Activated effector memory CD4-positive, alpha-beta T cell treated with anti-CD3 and anti-CD28 coated beads, Interleukin-2, amount 50 U/mL, for 16 hours (primary cell): ENCODE results near the gene LSM10.

Source experiments
- DNase-seq: peaks from one replicate; pipeline ENCODE4 v3.0.0-alpha.2; 2020

LSM10 gene

GRCh38 chr1:36382231-36382630 is 15.5 kb downstream of the LSM10 start:
- DNase-seq: no peak

DNA sequence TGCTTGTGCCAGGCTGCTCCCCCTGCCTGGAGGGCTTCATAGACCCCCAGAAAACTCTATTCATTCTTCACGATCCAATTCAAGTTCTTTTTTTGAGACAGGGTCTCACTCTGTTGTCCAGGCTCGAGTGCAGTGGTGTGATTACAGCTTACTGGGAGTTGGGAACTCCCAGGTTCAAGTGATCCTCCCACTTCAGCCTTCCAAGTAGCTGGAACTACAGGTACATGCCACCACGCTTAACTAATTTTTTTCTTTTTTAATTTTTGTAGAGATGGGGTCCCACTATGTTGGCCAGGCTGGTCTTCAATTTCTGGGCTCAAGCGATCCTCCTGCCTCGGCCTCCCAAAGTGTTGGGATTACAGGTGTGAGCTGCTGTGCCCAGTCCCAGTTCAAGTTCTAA is 16.3 kb downstream of the LSM10 start:
- no peak for DNase-seq

DNA sequence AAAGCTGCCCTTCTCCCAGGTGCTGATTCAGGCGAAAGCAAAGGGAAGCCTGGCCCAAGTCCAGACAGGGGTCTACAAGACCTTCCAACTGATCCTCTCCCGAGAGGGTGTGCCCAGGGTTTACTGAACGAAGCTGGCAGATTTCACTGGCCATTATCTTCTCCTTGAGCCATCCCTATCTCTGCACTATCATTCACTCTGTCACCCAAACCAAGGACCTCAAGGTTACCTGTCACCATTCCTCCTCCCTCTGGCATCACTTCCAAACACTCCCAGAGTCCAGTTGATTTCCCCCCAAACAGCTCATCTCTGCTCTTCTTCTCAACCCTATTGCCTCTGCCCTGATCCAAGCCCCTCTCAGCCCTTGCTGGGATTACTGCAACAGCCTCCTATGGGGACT is 16.9 kb downstream of the LSM10 start:
- DNase-seq: no peak

- no peak for DNase-seq
Observed at GRCh38 chr1:36380143-36380619, 17.5 kb downstream of the LSM10 start.

GRCh38 chr1:36377791-36378492 is 19.8 kb downstream of the LSM10 start:
- no peak for DNase-seq

- no peak for DNase-seq
Observed at GRCh38 chr1:36372617-36373016, 25.1 kb downstream of the LSM10 start.

DNA sequence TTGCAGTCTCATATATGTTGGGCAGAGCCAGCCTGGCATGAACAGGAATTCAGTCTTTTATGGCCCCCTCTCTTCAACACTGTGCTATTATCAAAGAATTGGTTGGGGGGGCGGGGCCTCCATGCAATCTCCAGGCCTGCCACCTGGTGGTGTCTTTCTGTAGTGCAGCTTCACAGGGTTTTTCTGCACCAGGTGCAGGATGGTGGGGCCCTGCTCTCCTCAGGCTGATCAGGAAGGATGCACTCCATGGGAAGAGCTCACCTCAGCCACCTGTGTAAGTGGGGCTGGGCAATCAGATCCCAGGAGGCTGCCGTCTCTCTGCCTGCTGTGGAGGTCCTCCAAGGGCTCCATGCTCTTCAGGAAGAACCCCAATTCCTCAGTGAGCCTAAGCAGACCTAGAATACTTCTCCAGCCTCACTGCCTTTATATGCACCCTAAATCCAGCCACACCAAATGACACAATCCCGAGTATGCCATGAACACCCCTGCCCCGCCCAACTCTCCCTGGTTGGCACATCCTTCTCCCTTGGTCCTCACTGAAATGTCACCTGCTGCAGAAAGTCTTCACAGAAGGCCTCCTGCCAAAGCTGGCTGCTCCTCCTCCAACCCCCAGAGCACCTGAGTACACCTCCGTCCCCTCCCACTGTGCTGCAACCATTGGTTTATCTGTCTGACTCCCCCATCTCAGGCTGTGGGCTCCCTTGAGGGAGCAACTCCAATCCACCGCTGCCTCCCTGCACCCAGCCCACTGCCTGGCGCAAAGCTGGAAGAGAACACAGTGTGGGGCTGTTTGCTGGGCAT is 28.4 kb downstream of the LSM10 start:
- DNase-seq: peak; percentile 94

DNA sequence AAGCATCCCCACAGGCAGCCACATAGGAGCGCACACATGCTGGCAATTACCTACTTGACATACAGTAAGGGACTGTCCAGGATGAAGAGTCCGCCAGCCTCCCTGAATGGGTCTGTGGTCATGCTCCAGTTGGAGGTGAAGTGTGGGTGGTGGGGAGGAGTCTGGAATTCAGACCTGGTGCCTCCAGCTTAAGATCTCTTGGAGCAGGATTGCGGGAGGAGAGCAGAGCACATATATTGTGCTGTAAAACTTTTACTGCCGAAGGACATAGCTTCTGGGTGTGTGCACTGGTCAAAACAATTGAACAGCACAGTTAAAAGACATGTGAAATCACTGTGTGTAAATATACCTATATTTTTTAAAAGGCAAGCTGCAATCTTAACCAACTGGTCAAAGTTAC is 29.9 kb downstream of the LSM10 start:
- DNase-seq: no peak

DNA sequence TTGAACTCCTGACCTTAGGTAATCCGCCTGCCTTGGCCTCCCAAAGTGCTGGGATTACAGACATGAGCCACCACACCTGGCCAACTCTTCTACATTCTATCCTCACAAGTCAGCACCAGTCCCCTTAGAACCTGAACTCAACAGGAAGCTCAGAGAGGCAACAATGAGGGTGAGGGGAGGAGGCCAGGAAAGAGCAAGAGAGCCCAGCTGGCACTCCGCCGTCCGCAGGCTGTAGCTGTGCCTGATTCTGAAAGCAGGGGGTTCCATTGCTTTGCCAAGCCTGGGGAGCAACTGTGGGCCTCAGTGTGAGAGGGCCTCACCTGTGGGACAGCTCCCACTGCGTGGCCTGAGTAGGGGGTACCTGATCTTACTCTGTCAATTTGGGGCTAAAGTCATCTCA is 30.6 kb downstream of the LSM10 start:
- no peak for DNase-seq

DNA sequence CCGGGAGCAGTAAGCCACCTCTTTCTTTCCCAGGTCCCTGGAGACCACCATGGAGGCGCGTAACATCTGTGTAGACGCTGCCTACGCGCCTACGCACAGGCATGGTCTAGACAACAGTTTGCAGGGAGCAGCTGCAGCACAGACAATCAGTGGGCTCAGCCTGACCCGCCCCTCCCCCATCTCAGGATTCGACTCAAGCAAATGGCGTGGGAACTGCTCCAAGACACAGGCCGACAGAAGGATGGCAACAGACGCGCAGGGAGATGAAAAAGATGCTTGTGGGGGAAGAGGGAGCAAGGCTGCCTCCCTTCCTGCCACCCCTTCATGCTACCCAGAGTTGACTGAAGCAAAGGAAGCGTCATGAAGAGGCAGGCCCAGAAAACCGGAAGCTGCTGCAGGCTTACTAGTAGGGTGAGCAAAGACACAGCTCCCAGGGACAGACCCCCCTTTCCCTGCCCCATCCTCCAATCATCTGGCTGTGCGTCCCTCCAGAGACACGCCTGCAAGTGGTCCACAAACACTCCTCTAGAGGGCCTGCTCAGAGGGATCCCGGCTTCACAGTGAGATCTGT is 31.5 kb downstream of the LSM10 start:
- peak; percentile 79 for DNase-seq

DNA sequence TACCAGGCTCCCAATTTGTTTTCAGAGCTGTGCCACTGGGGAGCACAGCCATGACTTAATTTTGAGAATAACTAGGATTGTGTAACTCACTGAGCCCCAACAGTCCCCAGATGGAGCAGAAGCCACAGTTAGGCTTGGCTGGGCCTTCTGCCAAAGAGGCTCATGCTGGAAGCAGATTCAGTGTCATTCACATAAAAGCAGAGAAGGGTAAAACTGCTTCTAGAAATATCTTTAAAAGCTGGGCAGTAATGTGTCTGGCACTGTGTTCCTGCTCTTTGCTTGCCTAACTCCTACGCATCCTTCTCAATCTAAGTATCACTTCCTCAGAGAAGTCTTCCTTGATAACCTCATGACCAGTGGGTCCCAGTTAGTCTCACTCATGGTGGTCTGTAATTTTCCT is 32.3 kb downstream of the LSM10 start:
- DNase-seq: no peak

DNA sequence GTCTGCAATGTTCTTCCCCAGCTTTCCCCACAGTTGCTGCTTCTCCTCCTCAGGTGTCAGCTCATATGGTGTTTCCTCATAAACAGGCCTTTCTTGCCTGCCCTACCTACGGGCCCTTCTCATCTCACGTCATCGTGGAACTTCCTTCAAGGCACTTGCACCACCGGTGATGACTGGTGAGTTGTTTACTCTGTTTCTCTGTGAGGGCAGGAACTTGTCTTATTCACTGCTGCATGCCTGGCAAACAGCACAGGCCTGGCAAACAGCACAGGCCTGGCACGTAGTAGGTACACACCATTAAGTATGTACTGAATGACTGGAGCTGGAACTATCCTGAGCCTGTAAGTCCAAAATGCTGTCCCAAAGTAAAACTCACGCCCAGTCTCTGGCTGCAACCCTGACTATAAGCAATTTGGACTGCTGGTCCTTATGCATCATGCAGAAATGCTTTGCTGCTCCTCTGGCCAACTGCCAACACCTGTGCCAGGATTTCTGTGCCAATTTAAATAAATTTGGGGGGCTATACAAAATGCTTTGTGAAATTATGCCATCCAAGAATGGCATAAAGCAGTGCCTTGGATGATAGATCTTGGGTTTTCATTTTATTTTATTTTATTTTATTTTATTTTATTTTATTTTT is 37.7 kb downstream of the LSM10 start:
- no peak for DNase-seq

GRCh38 chr1:36359383-36359782 is 38.3 kb downstream of the LSM10 start:
- DNase-seq: no peak

- DNase-seq: no peak
Observed at GRCh38 chr1:36358514-36359084, 39.1 kb downstream of the LSM10 start.

GRCh38 chr1:36355811-36356210 is 41.9 kb downstream of the LSM10 start:
- no peak for DNase-seq

GRCh38 chr1:36354486-36354885 is 43.2 kb downstream of the LSM10 start:
- DNase-seq: no peak

DNA sequence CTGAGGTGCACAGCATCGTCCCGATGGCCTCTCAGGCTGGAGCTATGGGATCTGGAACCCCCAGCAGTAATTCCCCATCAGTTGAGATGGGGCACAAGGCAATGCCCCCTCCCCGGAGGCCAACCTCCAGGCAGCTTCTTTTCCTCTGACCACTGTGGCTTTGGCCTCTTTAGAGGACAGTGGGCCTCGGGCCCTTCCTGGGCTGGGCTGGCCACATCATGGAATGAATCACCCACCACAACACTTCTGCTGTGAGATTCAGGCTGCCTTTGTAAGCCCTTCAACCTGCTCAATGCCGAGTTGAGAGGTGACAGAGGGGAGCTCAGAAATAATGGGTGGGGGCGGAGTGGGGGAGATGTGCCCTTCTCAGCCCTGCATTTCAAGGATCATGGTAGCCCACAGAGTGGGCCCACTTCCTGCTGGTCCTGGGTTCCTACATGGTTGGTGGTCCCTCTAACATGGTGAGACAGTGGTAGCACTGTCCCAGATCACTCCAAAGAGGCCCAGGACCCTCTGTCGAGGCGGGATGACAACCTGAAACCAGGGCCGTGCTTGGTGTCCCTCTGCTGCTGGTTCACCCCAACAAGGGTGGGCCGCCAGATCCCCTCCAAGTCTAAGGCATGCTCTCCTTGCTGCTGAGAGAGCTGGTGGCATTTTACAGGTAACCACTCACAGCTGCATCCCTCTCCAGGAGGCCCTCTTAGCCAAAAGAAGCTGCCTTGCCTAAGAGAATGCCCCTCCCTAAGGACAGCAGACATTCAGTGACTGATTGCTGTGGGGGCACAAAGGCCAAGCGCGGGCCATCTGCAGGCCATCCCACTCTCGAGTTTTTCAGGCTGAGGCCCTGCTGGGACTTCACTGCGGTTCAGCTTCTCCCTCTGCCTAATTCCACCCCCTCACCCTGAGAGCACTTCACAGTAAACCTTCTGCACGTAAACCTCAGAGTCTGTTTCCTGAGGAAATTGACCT is 44.5 kb downstream of the LSM10 start:
- DNase-seq: no peak

DNA sequence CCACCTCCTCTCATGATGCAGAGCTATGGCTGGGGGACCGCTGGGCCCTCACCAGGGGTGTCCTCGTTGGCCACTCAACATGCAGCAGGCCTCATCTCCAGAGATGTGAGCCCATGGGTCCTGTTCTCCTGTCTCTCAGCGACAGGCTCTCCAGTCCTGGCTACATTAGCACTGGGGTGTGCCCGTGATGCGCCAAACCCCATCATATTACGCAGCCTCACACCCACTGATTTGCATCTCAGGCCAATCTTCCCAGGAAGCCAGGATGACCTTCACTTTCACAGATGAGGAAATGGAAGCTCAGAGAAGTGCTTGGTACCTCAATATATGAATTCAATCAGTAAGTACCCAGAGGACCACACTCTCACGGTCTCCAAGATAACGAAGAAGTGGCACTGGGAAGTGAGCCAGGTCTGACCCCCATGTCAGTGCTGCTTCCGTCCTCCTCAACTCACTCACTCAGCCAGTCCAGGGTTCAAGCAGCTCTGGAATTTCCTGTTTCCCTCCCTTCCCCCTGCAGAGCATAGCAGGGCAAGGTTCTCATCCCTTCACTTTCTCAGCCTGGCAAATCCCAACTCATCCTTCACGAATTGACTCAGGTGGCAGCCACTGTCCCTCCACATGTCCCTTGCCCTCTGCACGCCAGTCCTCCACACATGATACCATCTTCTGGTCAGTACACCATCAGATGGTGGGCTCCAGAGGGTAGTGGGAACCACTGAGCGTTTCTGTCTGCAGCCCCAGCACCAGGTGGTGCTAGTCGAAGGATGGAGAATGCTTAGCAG is 45.4 kb downstream of the LSM10 start:
- DNase-seq: no peak

DNA sequence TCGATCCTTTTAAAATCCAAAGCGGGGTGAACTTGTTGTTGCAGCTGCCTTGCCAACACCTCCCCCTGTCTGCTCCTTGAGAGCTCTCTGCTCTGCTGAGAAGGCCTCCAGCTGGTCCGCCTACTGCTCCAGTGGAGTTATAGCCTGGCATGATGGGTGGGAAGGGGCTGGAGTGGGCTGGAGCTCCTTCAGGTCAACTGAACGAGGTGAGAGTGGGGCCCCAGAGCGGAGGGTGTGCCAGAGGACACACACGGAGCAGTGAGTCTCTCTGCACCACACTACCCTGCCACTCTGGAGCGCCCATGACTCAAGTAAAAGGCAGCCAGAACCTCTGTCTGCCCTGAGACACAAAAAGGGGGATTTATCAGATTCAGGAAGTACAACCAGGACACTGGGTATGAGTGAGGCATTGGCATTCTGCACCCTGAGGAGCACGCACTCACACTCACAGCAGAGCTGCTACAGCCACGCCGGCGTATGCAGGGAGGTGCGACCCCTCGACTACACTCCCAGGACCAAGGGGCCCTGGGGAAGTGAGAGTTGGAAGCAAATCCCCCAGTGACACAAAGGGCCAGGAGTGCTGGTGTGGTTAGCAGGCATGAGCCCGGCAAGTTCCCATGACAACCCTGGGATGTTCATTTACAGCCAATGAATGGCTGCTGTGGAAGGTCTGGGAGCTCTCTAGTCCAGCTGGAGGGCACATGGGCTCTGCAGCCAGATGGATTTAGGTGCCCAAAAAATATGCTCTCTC is 46.3 kb downstream of the LSM10 start:
- DNase-seq: no peak

GRCh38 chr1:36350659-36351226 is 47.0 kb downstream of the LSM10 start:
- peak; percentile 85 for DNase-seq
